GM12865 (cell line): ENCODE measurements around the gene GON7.
"Not testable (repeated sequence)": the region's sequence is repeated elsewhere in the genome, so short reads cannot be mapped to it uniquely, and the experiment has no call there.

Source experiments
- DNase-seq: peaks from one replicate; pipeline ENCODE4 v3.0.0; 2010; ENCODE audit warnings: low read depth
- H3K4me3 ChIP-seq: 2 replicates; pipeline ENCODE4 v1.5.1; 2011; ENCODE audit warnings: mild to moderate bottlenecking, low read depth, low read length, control low read depth
- TF ChIP-seq, protein P1 (sequence below): IDR thresholded peaks from 2 replicates; pipeline ENCODE4 v1.5.1; 2011; ENCODE audit warnings: low read length, control low read depth, low read depth, inconsistent platforms; ENCODE audit not compliant: insufficient read depth; ENCODE audit errors: missing control alignments

The GON7 gene

GRCh38 chr14:93234798-93235197 lies 27.9 kb upstream of the GON7 start:
- no peak overlapping the region for H3K4me3 ChIP-seq
- DNase-seq, result no peak
- TF ChIP-seq, protein P1, sequence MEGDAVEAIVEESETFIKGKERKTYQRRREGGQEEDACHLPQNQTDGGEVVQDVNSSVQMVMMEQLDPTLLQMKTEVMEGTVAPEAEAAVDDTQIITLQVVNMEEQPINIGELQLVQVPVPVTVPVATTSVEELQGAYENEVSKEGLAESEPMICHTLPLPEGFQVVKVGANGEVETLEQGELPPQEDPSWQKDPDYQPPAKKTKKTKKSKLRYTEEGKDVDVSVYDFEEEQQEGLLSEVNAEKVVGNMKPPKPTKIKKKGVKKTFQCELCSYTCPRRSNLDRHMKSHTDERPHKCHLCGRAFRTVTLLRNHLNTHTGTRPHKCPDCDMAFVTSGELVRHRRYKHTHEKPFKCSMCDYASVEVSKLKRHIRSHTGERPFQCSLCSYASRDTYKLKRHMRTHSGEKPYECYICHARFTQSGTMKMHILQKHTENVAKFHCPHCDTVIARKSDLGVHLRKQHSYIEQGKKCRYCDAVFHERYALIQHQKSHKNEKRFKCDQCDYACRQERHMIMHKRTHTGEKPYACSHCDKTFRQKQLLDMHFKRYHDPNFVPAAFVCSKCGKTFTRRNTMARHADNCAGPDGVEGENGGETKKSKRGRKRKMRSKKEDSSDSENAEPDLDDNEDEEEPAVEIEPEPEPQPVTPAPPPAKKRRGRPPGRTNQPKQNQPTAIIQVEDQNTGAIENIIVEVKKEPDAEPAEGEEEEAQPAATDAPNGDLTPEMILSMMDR, result no peak

DNA sequence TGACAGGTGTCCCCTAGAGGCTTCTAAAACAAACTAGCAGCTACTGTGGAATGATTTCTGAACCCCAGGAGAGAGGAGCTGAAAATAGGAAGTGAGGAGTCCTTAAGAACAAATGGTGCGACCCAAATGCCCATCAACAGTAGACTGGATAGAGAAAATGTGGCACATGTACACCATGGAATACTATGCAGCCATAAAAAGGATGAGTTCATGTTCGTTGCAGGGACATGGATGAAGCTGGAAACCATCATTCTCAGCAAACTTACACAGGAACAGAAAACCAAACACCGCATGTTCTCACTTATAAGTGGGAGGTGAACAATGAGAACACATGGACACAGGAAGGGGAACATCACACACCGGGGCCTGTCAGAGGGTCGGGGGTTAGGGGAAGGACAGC lies 26.2 kb upstream of the GON7 start:
- not testable (repeated sequence) for DNase-seq, H3K4me3 ChIP-seq

- no peak overlapping the region for H3K4me3 ChIP-seq
- no peak for DNase-seq
- TF ChIP-seq, protein P1, result no peak
Measured at GRCh38 chr14:93232159-93232558, 25.3 kb upstream of the GON7 start.

DNA sequence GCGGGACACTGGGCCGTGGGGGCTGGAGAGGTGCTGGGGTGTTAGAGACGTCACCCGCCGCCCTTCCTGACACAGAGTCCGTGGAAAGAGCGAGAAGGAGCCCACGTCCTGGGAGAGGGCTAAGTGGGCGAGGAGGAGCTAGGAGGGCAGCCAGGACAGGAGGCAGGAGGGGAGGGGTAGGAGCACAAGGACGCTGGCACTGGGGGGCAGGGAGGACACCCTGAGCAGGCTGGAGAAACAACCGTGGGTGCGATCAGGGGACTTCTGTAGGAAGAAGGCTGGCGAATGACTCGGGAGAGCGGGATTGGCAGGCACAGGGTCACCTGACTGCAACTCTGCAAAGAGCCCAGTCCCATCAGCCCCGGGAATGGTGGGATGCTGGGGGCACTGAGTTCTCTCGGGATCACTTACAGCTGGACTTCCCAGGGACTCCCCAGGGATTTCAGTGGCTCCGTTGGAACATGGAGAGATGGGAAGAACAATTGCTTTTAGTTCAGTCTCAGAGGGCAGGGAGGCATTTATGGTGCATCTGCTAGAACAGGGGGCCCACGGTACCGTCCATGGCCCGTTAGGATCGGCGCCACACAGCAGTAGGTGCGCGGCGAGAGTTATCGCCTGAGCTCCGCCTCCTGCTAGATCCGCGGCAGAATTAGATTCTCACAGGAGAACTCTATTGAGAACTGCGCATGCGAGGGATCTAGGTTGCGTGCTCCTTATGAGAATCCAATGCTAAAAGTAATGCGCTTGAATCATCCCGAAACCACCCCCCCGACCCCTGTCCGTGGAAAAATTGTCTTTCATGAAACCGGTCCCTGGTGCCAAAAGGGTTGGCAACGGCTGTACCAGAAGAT lies 24.5 kb upstream of the GON7 start:
- peak overlapping the region; percentile 28 for H3K4me3 ChIP-seq
- TF ChIP-seq, protein P1, result no peak
- DNase-seq, result no peak

DNA sequence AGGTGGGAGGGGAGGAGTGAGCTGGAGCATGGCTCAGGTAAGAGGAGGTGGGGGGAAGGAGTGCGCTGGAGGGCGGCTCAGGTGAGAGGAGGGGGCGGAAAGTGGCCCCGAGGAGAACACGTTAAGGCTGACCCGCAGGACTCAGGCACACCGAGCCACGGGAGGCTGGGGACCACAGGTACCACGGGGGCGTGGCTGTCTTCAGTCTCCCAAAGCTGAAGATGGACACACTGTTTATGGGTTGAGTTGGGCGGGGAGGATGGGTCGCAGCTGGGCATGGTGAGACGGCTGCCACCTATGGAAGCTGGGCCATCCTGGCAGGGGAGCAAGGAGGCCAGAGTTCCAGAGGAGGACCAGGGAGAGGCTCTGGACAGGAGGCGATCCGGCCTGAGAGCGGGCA lies 23.7 kb upstream of the GON7 start:
- H3K4me3 ChIP-seq, result no peak overlapping the region
- TF ChIP-seq, protein P1, result no peak
- DNase-seq, result no peak

GRCh38 chr14:93228550-93228949 lies 21.7 kb upstream of the GON7 start:
- DNase-seq, result no peak
- TF ChIP-seq, protein P1, result no peak
- H3K4me3 ChIP-seq, result no peak overlapping the region

DNA sequence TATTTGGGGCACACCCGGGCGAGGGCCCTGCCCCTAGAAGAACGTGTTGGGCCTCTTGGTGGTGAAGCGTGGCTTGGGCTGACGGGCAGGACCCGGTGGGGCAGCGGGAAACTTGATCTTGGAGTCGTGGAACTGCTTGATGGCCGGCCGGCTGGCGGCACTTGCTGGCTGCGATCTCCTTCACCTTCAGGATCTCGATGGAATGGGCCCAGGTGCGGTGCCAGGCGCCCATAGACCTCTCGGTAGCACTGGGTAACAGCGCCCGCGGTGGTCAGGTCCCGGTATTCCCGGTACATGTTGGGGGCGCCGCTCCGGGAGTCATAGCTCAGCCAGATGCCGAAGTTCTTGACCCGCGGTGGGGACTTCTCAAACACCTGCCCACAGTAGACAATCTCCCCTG lies 16.7 kb upstream of the GON7 start:
- TF ChIP-seq, protein P1, result no peak
- no peak overlapping the region for H3K4me3 ChIP-seq
- DNase-seq, result no peak
